ENCODE measurements around the gene ABHD12.

DNA sequence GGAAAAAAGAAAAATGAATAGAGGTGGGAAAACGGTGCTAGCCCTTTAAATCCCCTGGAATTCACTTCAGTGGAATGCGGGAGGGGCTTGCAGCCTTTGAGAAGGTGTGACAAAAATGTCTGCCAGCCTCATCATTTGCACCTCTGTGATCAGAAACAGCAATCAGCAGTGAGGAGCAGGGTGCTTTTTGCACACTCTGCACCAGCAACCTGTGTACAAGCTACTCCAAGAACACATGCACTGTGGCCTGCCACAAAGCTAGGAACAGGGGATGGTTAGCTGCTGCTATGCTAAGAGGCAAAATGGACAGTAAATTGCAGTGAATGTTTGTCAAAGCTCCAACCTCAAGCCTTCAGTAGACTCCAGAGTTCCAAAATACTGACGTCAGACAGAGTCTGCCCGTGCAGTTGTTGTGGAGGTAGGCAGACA lies 46.5 kb upstream of the ABHD12 start:
- TF ChIP-seq, protein P1, sequence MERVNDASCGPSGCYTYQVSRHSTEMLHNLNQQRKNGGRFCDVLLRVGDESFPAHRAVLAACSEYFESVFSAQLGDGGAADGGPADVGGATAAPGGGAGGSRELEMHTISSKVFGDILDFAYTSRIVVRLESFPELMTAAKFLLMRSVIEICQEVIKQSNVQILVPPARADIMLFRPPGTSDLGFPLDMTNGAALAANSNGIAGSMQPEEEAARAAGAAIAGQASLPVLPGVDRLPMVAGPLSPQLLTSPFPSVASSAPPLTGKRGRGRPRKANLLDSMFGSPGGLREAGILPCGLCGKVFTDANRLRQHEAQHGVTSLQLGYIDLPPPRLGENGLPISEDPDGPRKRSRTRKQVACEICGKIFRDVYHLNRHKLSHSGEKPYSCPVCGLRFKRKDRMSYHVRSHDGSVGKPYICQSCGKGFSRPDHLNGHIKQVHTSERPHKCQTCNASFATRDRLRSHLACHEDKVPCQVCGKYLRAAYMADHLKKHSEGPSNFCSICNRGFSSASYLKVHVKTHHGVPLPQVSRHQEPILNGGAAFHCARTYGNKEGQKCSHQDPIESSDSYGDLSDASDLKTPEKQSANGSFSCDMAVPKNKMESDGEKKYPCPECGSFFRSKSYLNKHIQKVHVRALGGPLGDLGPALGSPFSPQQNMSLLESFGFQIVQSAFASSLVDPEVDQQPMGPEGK (CRISPR knock-in tag; IDR thresholded peaks at IDR 0.05; ENCODE audit: borderline replicate concordance): no peak
- TF ChIP-seq ARNTL (CRISPR knock-in tag; IDR thresholded peaks at IDR 0.05; ENCODE audit: borderline replicate concordance, low read depth) (no peak), SNAI2 (CRISPR knock-in tag; IDR thresholded peaks at IDR 0.05) (no peak), ZNF70 (CRISPR knock-in tag; IDR thresholded peaks at IDR 0.05) (no peak), ZNF8 (CRISPR knock-in tag; IDR thresholded peaks at IDR 0.05) (no peak), RARB (CRISPR knock-in tag; IDR thresholded peaks at IDR 0.05) (no peak)
- TF ChIP-seq, protein P2, sequence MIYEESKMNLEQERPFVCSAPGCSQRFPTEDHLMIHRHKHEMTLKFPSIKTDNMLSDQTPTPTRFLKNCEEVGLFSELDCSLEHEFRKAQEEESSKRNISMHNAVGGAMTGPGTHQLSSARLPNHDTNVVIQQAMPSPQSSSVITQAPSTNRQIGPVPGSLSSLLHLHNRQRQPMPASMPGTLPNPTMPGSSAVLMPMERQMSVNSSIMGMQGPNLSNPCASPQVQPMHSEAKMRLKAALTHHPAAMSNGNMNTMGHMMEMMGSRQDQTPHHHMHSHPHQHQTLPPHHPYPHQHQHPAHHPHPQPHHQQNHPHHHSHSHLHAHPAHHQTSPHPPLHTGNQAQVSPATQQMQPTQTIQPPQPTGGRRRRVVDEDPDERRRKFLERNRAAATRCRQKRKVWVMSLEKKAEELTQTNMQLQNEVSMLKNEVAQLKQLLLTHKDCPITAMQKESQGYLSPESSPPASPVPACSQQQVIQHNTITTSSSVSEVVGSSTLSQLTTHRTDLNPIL (CRISPR knock-in tag; IDR thresholded peaks at IDR 0.05; ENCODE audit: low read depth): no peak
- TF ChIP-seq, protein P3, sequence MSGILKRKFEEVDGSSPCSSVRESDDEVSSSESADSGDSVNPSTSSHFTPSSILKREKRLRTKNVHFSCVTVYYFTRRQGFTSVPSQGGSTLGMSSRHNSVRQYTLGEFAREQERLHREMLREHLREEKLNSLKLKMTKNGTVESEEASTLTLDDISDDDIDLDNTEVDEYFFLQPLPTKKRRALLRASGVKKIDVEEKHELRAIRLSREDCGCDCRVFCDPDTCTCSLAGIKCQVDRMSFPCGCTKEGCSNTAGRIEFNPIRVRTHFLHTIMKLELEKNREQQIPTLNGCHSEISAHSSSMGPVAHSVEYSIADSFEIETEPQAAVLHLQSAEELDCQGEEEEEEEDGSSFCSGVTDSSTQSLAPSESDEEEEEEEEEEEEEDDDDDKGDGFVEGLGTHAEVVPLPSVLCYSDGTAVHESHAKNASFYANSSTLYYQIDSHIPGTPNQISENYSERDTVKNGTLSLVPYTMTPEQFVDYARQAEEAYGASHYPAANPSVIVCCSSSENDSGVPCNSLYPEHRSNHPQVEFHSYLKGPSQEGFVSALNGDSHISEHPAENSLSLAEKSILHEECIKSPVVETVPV (CRISPR knock-in tag; IDR thresholded peaks at IDR 0.05): no peak
